ENCODE results near the gene PSMC1. TPM values are rescaled to one million over a fixed set of nuclear protein-coding genes. Genes with fewer than 3 reads are reported as not detected.

PSMC1 gene
- total RNA-seq, 2 donors from 2014 or later: 77.4 to 94.3 TPM

GRCh38 chr14:90280096-90280495 lies 23.7 kb downstream of the PSMC1 start:
- no peak for DNase-seq (ENCODE audit: low spot score)
- Histone ChIP-seq H3K4me3 (no peak overlapping the region), H3K27ac (no peak overlapping the region), H3K36me3 (peaks cover 0 to 6% of the 10 kb centered on the region in 2 donors), H3K9me3 (no peaks in the 10 kb centered on the region), H3K27me3 (replicated peaks; ENCODE audit: insufficient read depth) (no peaks in the 10 kb centered on the region), H3K4me1 (replicated peaks) (no peaks in the 10 kb centered on the region)
- WGBS: 96% methylated on average over 7 of the region's 7 CpGs
- TF ChIP-seq POLR2AphosphoS5 (IDR thresholded peaks at IDR 0.05) (no peak), POLR2A (IDR thresholded peaks at IDR 0.05) (no peak)
- intact Hi-C loops (cut with DNase I): no loop called here

- Histone ChIP-seq H3K4me1 (replicated peaks) (no peaks in the 10 kb centered on the region), H3K9me3 (no peaks in the 10 kb centered on the region), H3K27ac (no peak overlapping the region), H3K27me3 (replicated peaks; ENCODE audit: insufficient read depth) (no peaks in the 10 kb centered on the region), H3K4me3 (no peak overlapping the region), H3K36me3 (peaks cover 0 to 6% of the 10 kb centered on the region in 2 donors)
- TF ChIP-seq POLR2AphosphoS5 (IDR thresholded peaks at IDR 0.05) (no peak), CTCF (IDR thresholded peaks at IDR 0.05) (no peak), POLR2A (IDR thresholded peaks at IDR 0.05) (no peak)
- 68% methylated on average over 8 of the region's 8 CpGs for WGBS
- intact Hi-C loops (cut with DNase I): no loop called here
- DNase-seq (ENCODE audit: low spot score): no peak
Observed at GRCh38 chr14:90281261-90281660, 24.9 kb downstream of the PSMC1 start.

GRCh38 chr14:90281756-90282155 lies 25.4 kb downstream of the PSMC1 start:
- no peaks in the 10 kb centered on the region for H3K9me3 ChIP-seq
- intact Hi-C loops (cut with DNase I): no loop called here
- no peak overlapping the region for H3K4me3 ChIP-seq
- peaks cover 0 to 6% of the 10 kb centered on the region in 2 donors for H3K36me3 ChIP-seq
- no peak overlapping the region for H3K27ac ChIP-seq
- no peaks in the 10 kb centered on the region for H3K4me1 ChIP-seq (replicated peaks)
- TF ChIP-seq POLR2AphosphoS5 (IDR thresholded peaks at IDR 0.05) (no peak), POLR2A (IDR thresholded peaks at IDR 0.05) (no peak), CTCF (IDR thresholded peaks at IDR 0.05) (no peak)
- no peaks in the 10 kb centered on the region for H3K27me3 ChIP-seq (replicated peaks; ENCODE audit: insufficient read depth)
- no peak for DNase-seq (ENCODE audit: low spot score)

GRCh38 chr14:90287791-90288190 lies 31.4 kb downstream of the PSMC1 start:
- intact Hi-C loops (cut with DNase I): no loop called here
- Histone ChIP-seq H3K4me1 (replicated peaks) (no peaks in the 10 kb centered on the region), H3K4me3 (no peak overlapping the region), H3K27ac (no peak overlapping the region), H3K9me3 (no peaks in the 10 kb centered on the region), H3K27me3 (replicated peaks; ENCODE audit: insufficient read depth) (no peaks in the 10 kb centered on the region), H3K36me3 (peaks cover 3 to 5% of the 10 kb centered on the region in 2 donors)
- WGBS: 78% methylated on average over 14 of the region's 14 CpGs
- no peak for TF ChIP-seq POLR2A (IDR thresholded peaks at IDR 0.05)
- TF ChIP-seq POLR2AphosphoS5 (IDR thresholded peaks at IDR 0.05): no peak
- no peak for TF ChIP-seq CTCF (IDR thresholded peaks at IDR 0.05)
- no peak for DNase-seq (ENCODE audit: low spot score)

GRCh38 chr14:90288651-90289355 lies 32.5 kb downstream of the PSMC1 start:
- Histone ChIP-seq H3K9me3 (no peaks in the 10 kb centered on the region), H3K4me1 (replicated peaks) (no peaks in the 10 kb centered on the region), H3K27ac (no peak overlapping the region), H3K4me3 (no peak overlapping the region), H3K27me3 (replicated peaks; ENCODE audit: insufficient read depth) (no peaks in the 10 kb centered on the region), H3K36me3 (peaks cover 3 to 5% of the 10 kb centered on the region in 2 donors)
- DNase-seq (ENCODE audit: low spot score): no peak
- intact Hi-C loops (cut with DNase I): no loop called here
- WGBS: 78% methylated on average over 12 of the region's 12 CpGs
- TF ChIP-seq POLR2A (IDR thresholded peaks at IDR 0.05) (no peak), POLR2AphosphoS5 (IDR thresholded peaks at IDR 0.05) (no peak), CTCF (IDR thresholded peaks at IDR 0.05) (no peak)
